ENCODE data around the gene MYL9. TPM values are rescaled to one million over a fixed set of nuclear protein-coding genes. Genes with fewer than 3 reads are reported as not detected.

The MYL9 gene
- total RNA-seq, 3 donors from 2014 or later (not counting 1 experiment from before 2014, with no cell fraction given), result 2.7 to 13.5 (median 2.7) TPM

- WGBS (ENCODE audit: insufficient coverage), result 65% methylated on average over 9 of the region's 9 CpGs
- Mint-ChIP-seq H3K4me3 (no peak overlapping the region), H3K36me3 (no peaks in the 10 kb centered on the region), H3K27me3 (ENCODE audit: low read depth in 2 of 2) (no peaks in the 10 kb centered on the region), H3K9me3 (no peaks in the 10 kb centered on the region), H3K27ac (peak overlapping the region; percentile 56 to 73), H3K4me1 (peaks cover 10 to 25% of the 10 kb centered on the region in 2 donors)
- Histone ChIP-seq H3K4me3 (ENCODE audit: low read length) (no peak overlapping the region), H3K36me3 (ENCODE audit: control insufficient read depth, insufficient read depth, low read length) (peaks cover 3% of the 10 kb centered on the region), H3K27me3 (ENCODE audit: control insufficient read depth, insufficient read depth, low read length) (no peaks in the 10 kb centered on the region), H3K27ac (ENCODE audit: low read length) (no peak overlapping the region), H3K4me1 (ENCODE audit: control insufficient read depth, insufficient read depth, low read length) (peaks cover 35% of the 10 kb centered on the region), H3K9me3 (ENCODE audit: control insufficient read depth, insufficient read depth, low read length) (no peaks in the 10 kb centered on the region)
- DNase-seq (peak in 1 of 2 donors; percentile 79), ATAC-seq (no peak)
- intact Hi-C loops (cut with micrococcal nuclease), result no loop called here
- TF ChIP-seq CTCF (IDR thresholded peaks at IDR 0.05), result no peak
These were observed 50.7 kb downstream of the MYL9 start for GRCh38 chr20:36591854-36592641.

GRCh38 chr20:36593347-36593929, 52.1 kb downstream of the MYL9 start:
- 90% methylated on average over 5 of the region's 5 CpGs for WGBS (ENCODE audit: insufficient coverage)

GRCh38 chr20:36599912-36600345, 58.6 kb downstream of the MYL9 start:
- Histone ChIP-seq H3K4me3 (ENCODE audit: low read length) (no peak overlapping the region), H3K4me1 (ENCODE audit: control insufficient read depth, insufficient read depth, low read length) (peaks cover 25% of the 10 kb centered on the region)
- H3K4me1 Mint-ChIP-seq, result peaks cover 18 to 19% of the 10 kb centered on the region in 2 donors

More at GRCh38 chr20:36593347-36593929, 52.1 kb downstream of the MYL9 start:
- intact Hi-C loops (cut with micrococcal nuclease), result no loop called here
- TF ChIP-seq CTCF (IDR thresholded peaks at IDR 0.05), result no peak
- Histone ChIP-seq H3K27ac (ENCODE audit: low read length) (peak overlapping the region; percentile 56), H3K9me3 (ENCODE audit: control insufficient read depth, insufficient read depth, low read length) (no peaks in the 10 kb centered on the region), H3K36me3 (ENCODE audit: control insufficient read depth, insufficient read depth, low read length) (peaks cover 3% of the 10 kb centered on the region), H3K27me3 (ENCODE audit: control insufficient read depth, insufficient read depth, low read length) (no peaks in the 10 kb centered on the region), H3K4me3 (ENCODE audit: low read length) (no peak overlapping the region), H3K4me1 (ENCODE audit: control insufficient read depth, insufficient read depth, low read length) (peaks cover 35% of the 10 kb centered on the region)
- Mint-ChIP-seq H3K4me3 (no peak overlapping the region), H3K4me1 (peaks cover 10 to 21% of the 10 kb centered on the region in 2 donors), H3K9me3 (no peaks in the 10 kb centered on the region), H3K36me3 (no peaks in the 10 kb centered on the region), H3K27ac (peak overlapping the region; percentile 56 to 73), H3K27me3 (ENCODE audit: low read depth in 2 of 2) (no peaks in the 10 kb centered on the region)
- DNase-seq, result no peak
- no peak for ATAC-seq

More at GRCh38 chr20:36599912-36600345, 58.6 kb downstream of the MYL9 start:
- ATAC-seq (no peak), DNase-seq (no peak)
- Mint-ChIP-seq H3K36me3 (no peaks in the 10 kb centered on the region), H3K27me3 (ENCODE audit: low read depth in 2 of 2) (no peaks in the 10 kb centered on the region), H3K9me3 (no peaks in the 10 kb centered on the region), H3K4me3 (no peak overlapping the region), H3K27ac (peak overlapping the region; percentile 49 to 56)
- no peak for TF ChIP-seq CTCF (IDR thresholded peaks at IDR 0.05)
- no peaks in the 10 kb centered on the region for H3K9me3 ChIP-seq (ENCODE audit: control insufficient read depth, insufficient read depth, low read length)
- WGBS (ENCODE audit: insufficient coverage), result 20% methylated on average over 3 of the region's 5 CpGs
- H3K27ac ChIP-seq (ENCODE audit: low read length), result no peak overlapping the region
- no peaks in the 10 kb centered on the region for H3K36me3 ChIP-seq (ENCODE audit: control insufficient read depth, insufficient read depth, low read length)
- intact Hi-C loops (cut with micrococcal nuclease), result no loop called here
- H3K27me3 ChIP-seq (ENCODE audit: control insufficient read depth, insufficient read depth, low read length), result no peaks in the 10 kb centered on the region

Other genes starting within 250 kb of the MYL9 start
- gene DLGAP4, start 235.2 kb upstream of the MYL9 start, total RNA-seq, result 10 to 100 TPM; 47.9 to 51.6 (median 51.2) TPM
- gene TGIF2, start 32.1 kb downstream of the MYL9 start, total RNA-seq, result 10 to 100 TPM; 19.9 to 28.5 (median 25.9) TPM
- gene RAB5IF, start 64.3 kb downstream of the MYL9 start, total RNA-seq, result 100 to 1,000 TPM; 158 to 265 (median 247) TPM
- gene SLA2, start 104.7 kb downstream of the MYL9 start, total RNA-seq, result 100 to 1,000 TPM in 1 of 3 donors, 10 to 100 TPM in 2; 77.0 to 116 (median 90.3) TPM
- gene NDRG3, start 204.6 kb downstream of the MYL9 start, total RNA-seq, result 10 to 100 TPM; 27.1 to 30.3 (median 28.3) TPM
- 10 to 100 TPM; 15.8 to 19.1 (median 15.8) TPM for gene DSN1, start 232.2 kb downstream of the MYL9 start, total RNA-seq